ENCODE measurements around the gene UFD1. TPM values are rescaled to one million over a fixed set of nuclear protein-coding genes. Genes with fewer than 3 reads are reported as not detected.

Gene UFD1
- total RNA-seq, 1 experiment from 2014 or later = 57.9 TPM

GRCh38 chr22:19523240-19524169, 44.5 kb upstream of the UFD1 start (continued):
- TF ChIP-seq PREB (CRISPR knock-in tag; IDR thresholded peaks at IDR 0.05; ENCODE audit: borderline replicate concordance) (no peak), ZNF317 (CRISPR knock-in tag; IDR thresholded peaks at IDR 0.05; ENCODE audit: borderline replicate concordance, low read depth) (no peak), MXD4 (CRISPR knock-in tag; IDR thresholded peaks at IDR 0.05; ENCODE audit: borderline replicate concordance) (no peak), NFATC4 (CRISPR knock-in tag; IDR thresholded peaks at IDR 0.05) (no peak), IRF2 (CRISPR knock-in tag; IDR thresholded peaks at IDR 0.05; ENCODE audit: borderline replicate concordance, low read depth) (no peak), ZSCAN18 (CRISPR knock-in tag; IDR thresholded peaks at IDR 0.05) (no peak), OVOL2 (CRISPR knock-in tag; IDR thresholded peaks at IDR 0.05; ENCODE audit: borderline replicate concordance) (no peak), EMX1 (CRISPR knock-in tag; IDR thresholded peaks at IDR 0.05) (no peak), RORB (CRISPR knock-in tag; IDR thresholded peaks at IDR 0.05) (no peak), MYBL2 (CRISPR knock-in tag; IDR thresholded peaks at IDR 0.05) (no peak), IRF1 (CRISPR knock-in tag; IDR thresholded peaks at IDR 0.05) (no peak), CDX4 (CRISPR knock-in tag; IDR thresholded peaks at IDR 0.05; ENCODE audit: borderline replicate concordance) (no peak), FOXP1 (CRISPR knock-in tag; IDR thresholded peaks at IDR 0.05; ENCODE audit: borderline replicate concordance) (peak; percentile 43; the same call in 1 of the 2 replicates), ZNF416 (CRISPR knock-in tag; IDR thresholded peaks at IDR 0.05) (no peak), AFF4 (CRISPR knock-in tag; IDR thresholded peaks at IDR 0.05; ENCODE audit: borderline replicate concordance) (no peak), ZNF219 (CRISPR knock-in tag; IDR thresholded peaks at IDR 0.05; ENCODE audit: borderline replicate concordance) (no peak), ZNF396 (CRISPR knock-in tag; IDR thresholded peaks at IDR 0.05; ENCODE audit: borderline replicate concordance) (no peak), CREB1 (CRISPR knock-in tag; IDR thresholded peaks at IDR 0.05) (no peak), USF1 (CRISPR knock-in tag; IDR thresholded peaks at IDR 0.05) (peak; percentile 45; the same call in 1 of the 2 replicates), CBFB (CRISPR knock-in tag; IDR thresholded peaks at IDR 0.05; ENCODE audit: low read depth) (no peak), CTCF (IDR thresholded peaks at IDR 0.05) (no peak), ZNF232 (CRISPR knock-in tag; IDR thresholded peaks at IDR 0.05) (no peak), ZNF425 (CRISPR knock-in tag; conservative IDR thresholded peaks at IDR 0.05) (no peak), ZNF138 (CRISPR knock-in tag; conservative IDR thresholded peaks at IDR 0.05) (no peak), ZBTB21 (CRISPR knock-in tag; IDR thresholded peaks at IDR 0.05; ENCODE audit: borderline replicate concordance) (no peak), TP53 (CRISPR knock-in tag; IDR thresholded peaks at IDR 0.05) (no peak)
